GM12873 (cell line): ENCODE measurements around the gene LRRTM2.

ENCODE experiments used
- TF ChIP-seq, protein P1 (sequence below): IDR thresholded peaks from 2 replicates; pipeline ENCODE4 v1.5.1; 2012; ENCODE audit warnings: low read depth, mild to moderate bottlenecking, moderate library complexity, low read length, control low read depth; ENCODE audit not compliant: insufficient read depth; ENCODE audit errors: missing control alignments

Gene LRRTM2

DNA sequence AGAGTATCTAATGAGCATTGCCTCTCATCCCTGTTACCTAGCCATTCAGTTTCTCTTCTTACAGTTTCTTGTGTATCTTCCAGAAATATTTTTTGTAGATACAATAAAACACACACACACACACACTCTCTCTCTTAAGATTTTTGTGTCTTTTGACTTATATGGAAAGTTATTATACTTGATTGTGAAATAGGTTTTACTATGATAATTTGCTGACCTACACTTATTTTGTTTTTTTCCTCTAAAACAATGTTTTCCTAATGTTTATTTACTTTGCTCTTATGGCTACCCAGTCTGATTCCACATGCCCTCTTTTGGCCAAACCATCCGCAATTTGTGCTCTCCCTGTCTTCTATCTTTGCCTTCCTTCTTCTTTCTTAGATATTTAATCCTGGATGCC is 25.3 kb downstream of the LRRTM2 start:
- TF ChIP-seq, protein P1, sequence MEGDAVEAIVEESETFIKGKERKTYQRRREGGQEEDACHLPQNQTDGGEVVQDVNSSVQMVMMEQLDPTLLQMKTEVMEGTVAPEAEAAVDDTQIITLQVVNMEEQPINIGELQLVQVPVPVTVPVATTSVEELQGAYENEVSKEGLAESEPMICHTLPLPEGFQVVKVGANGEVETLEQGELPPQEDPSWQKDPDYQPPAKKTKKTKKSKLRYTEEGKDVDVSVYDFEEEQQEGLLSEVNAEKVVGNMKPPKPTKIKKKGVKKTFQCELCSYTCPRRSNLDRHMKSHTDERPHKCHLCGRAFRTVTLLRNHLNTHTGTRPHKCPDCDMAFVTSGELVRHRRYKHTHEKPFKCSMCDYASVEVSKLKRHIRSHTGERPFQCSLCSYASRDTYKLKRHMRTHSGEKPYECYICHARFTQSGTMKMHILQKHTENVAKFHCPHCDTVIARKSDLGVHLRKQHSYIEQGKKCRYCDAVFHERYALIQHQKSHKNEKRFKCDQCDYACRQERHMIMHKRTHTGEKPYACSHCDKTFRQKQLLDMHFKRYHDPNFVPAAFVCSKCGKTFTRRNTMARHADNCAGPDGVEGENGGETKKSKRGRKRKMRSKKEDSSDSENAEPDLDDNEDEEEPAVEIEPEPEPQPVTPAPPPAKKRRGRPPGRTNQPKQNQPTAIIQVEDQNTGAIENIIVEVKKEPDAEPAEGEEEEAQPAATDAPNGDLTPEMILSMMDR: no peak

DNA sequence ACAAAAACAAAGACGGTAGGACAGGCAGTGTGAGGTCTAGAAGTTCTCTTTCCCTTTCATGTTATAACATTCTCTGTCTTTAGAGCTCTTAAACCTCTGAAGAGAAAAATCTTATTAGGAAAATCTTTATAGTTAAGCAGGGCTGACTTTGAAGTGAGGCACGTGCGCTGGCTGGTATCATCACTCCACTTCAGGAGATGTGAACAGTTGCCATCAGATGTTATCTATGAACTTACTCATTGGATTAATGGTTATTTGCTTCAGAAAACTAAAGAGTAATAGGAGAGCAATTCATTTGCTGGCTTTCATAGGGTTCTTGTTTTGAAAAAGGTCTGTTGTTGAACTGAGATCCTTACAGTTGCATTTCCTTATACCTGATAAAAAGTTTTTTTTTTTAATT is 25.7 kb downstream of the LRRTM2 start:
- TF ChIP-seq, protein P1: no peak

GRCh38 chr5:138844812-138845513 is 30.2 kb downstream of the LRRTM2 start:
- TF ChIP-seq, protein P1: no peak

DNA sequence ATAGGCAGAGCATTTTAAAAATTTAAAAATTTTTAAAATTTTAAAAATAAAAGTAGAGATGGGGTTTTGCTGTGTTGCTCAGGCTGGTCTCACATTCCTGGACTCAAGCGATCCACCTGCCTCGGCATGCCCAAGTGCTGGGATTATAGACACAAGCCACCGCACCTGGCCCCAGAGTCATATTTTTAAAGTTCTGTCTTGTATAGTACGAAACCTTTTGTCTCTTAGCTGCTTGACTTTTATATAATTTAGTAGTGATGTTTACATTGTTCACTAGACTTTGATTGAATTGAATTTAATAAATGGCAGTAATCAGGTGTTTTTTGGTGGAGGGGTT is 31.0 kb downstream of the LRRTM2 start:
- TF ChIP-seq, protein P1: no peak

DNA sequence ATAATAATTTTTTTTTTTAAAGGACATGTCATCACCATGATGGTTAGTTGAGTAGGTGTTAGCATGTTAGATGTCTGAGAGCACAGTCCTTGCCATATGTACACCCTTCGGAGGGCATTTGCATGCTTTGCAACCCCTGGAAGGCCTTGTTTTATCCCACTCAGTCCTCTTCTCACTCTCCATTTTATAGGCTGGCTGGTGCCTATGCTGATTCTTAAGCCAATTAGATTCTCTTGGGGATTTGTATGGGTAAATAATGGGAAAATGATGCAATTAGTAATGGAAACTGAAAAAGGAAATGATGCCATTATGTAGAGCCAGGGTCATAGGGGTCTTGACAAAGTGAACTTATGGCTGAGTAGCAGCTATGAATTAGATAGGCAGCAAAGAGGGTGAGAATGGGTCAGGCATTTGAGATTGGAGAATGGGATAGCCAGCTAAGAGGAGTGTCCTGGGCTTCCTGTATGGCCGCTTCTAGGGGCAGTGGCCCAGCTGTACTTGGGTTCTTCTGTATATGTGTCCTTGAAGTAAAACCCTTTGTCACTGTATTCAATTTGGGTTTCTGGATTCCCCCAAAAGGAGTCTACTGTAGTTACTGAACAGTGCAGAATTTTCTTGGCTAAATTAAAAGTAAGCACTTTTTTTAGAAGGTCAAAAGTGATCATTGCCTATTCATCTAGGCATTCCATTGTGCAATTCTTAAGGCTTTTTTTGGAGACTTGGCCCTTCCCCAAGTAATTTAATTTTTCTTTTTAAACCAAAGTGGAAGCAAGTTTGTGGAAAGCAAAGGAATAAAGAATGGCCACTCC is 31.6 kb downstream of the LRRTM2 start:
- TF ChIP-seq, protein P1: no peak

DNA sequence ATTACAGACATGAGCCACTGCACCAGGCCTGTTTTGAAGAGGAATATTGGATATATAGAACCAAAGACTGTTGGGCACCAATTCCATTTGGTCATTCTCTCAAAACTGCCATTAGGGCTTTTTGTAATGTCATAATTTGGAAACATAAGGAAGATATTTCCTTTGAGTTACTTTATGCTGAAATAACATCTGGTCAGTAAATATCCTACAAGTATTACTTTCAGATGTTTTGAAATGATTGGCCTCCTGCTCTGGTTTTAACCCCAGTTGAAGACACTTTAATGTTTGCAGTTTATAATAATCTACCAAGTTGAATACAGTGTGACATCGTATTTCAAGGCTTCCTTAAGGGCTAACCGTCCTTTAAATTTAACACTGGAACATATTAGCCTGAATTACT is 33.6 kb downstream of the LRRTM2 start:
- TF ChIP-seq, protein P1: no peak

DNA sequence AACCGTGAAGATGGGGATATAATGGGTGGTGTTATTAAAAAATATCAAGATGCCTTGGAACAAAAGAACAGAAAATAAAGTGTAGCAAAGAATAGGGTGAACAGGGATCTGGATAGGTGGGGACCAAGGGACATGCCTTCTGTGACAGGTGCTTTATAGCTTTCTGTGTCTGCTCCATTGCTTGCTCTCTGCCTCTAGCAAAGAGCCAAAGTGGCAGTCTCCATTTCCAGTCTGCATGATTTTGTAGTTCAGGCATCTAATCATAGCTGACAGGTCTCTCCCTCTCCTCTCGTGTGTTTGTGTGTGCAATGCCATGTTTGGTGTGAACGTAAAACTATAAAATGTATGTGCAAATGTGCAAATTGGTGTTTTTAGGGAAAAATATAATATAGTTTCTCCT is 35.0 kb downstream of the LRRTM2 start:
- TF ChIP-seq, protein P1: no peak
